GM12878 (cell line): Measurements from ENCODE around the gene IL17RC. TPM values are rescaled to one million over a fixed set of nuclear protein-coding genes. Genes with fewer than 3 reads are reported as not detected.

Experiments used
- ZNF274 ChIP-seq: IDR thresholded peaks from one replicate; pipeline ENCODE4 v1.8.0; 2011; ENCODE audit not compliant: insufficient read length, insufficient read depth
- polyA plus RNA-seq, 11 experiments: library from polyadenylated mRNA; depleted of rRNA in 4 of 11; unstranded in 6 of 11; stranded (reverse) in 5 of 11; fragments of >200 nt; fragmentation: Nextera tagmentation in 4 of 11; fragmentation: Illumina TruSeq in 1 of 11; extraction: Ambion mirVana in 4 of 11; extraction: Trizol in 1 of 11; gene quantifications; 1 replicate in 1 of 11; 2 replicates in 10 of 11; pipeline versions ENCODE4 v1.2.1 to v1.2.3, GENCODE V29; 2011 to 2016; ENCODE audit warnings: inconsistent platforms in 2 of 11, missing spikeins in 2 of 11, low read depth in 1 of 11
- total RNA-seq, 4 experiments: library from RNA; depleted of rRNA in 3 of 4; stranded (reverse); fragments of >200 nt in 3 of 4; fragmentation: Illumina TruSeq in 1 of 4; extraction: Trizol in 1 of 4; gene quantifications; 2 replicates each; pipeline versions ENCODE4 v1.2.1 to v1.2.3, GENCODE V29; 2013 to 2021
- TF ChIP-seq, protein P1 (sequence below): fragments of 450-650 bp; IDR thresholded peaks from 2 replicates; pipeline ENCODE4 v1.6.1; 2016; ENCODE audit warnings: mild to moderate bottlenecking, moderate library complexity, borderline replicate concordance
- TF ChIP-seq, protein P2 (sequence below): fragments of 450-650 bp; conservative IDR thresholded peaks from 2 replicates; pipeline ENCODE4 v1.6.1; 2017; ENCODE audit warnings: mild to moderate bottlenecking, moderate library complexity
- TF ChIP-seq, protein P3 (sequence below): fragments of 450-650 bp; formaldehyde crosslinking; IDR thresholded peaks from 2 replicates; pipeline ENCODE4 v1.4.0; 2022; ENCODE audit warnings: mild to moderate bottlenecking, moderate library complexity

The IL17RC gene
- total and polyA plus RNA-seq, 10 of the 15 experiments (the other 5 are each of a cell fraction or from before 2014, with no cell fraction given), result 0.07 to 4.4 (median 0.34) TPM; not detected in 3

DNA sequence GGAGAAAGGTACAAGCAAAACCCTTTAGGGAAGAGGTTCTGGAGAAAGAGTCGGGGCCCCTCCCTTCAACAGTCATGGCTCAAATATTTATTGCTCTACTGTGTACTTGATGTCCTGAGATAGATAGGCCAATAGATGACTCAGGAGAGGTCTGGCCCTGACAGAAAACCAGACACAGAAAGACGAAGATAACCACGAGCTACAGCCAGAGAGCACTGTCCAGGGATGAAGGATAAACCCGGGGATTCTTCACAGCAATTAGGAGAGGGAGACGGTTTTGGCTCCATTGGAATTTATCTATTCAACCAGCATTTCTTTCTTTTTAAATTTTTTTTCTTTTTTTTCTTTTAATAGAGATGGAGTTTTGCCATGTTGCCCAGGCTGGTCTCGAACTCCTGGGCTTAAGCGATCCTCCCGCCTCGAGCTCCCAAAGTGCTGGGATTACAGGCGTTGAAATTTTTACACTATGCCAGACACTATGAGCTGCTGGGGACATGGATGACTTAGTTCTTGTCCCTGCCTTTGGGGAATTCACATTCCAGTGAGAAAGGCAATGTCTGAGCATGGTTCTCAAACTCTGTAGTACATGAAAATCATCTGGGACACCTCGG lies 32.2 kb upstream of the IL17RC start (continued):
- TF ChIP-seq, protein P1, sequence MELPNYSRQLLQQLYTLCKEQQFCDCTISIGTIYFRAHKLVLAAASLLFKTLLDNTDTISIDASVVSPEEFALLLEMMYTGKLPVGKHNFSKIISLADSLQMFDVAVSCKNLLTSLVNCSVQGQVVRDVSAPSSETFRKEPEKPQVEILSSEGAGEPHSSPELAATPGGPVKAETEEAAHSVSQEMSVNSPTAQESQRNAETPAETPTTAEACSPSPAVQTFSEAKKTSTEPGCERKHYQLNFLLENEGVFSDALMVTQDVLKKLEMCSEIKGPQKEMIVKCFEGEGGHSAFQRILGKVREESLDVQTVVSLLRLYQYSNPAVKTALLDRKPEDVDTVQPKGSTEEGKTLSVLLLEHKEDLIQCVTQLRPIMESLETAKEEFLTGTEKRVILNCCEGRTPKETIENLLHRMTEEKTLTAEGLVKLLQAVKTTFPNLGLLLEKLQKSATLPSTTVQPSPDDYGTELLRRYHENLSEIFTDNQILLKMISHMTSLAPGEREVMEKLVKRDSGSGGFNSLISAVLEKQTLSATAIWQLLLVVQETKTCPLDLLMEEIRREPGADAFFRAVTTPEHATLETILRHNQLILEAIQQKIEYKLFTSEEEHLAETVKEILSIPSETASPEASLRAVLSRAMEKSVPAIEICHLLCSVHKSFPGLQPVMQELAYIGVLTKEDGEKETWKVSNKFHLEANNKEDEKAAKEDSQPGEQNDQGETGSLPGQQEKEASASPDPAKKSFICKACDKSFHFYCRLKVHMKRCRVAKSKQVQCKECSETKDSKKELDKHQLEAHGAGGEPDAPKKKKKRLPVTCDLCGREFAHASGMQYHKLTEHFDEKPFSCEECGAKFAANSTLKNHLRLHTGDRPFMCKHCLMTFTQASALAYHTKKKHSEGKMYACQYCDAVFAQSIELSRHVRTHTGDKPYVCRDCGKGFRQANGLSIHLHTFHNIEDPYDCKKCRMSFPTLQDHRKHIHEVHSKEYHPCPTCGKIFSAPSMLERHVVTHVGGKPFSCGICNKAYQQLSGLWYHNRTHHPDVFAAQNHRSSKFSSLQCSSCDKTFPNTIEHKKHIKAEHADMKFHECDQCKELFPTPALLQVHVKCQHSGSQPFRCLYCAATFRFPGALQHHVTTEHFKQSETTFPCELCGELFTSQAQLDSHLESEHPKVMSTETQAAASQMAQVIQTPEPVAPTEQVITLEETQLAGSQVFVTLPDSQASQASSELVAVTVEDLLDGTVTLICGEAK, result no peak
- TF ChIP-seq ZNF274, result no peak
- TF ChIP-seq, protein P2, sequence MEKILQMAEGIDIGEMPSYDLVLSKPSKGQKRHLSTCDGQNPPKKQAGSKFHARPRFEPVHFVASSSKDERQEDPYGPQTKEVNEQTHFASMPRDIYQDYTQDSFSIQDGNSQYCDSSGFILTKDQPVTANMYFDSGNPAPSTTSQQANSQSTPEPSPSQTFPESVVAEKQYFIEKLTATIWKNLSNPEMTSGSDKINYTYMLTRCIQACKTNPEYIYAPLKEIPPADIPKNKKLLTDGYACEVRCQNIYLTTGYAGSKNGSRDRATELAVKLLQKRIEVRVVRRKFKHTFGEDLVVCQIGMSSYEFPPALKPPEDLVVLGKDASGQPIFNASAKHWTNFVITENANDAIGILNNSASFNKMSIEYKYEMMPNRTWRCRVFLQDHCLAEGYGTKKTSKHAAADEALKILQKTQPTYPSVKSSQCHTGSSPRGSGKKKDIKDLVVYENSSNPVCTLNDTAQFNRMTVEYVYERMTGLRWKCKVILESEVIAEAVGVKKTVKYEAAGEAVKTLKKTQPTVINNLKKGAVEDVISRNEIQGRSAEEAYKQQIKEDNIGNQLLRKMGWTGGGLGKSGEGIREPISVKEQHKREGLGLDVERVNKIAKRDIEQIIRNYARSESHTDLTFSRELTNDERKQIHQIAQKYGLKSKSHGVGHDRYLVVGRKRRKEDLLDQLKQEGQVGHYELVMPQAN, result no peak
- TF ChIP-seq, protein P3, sequence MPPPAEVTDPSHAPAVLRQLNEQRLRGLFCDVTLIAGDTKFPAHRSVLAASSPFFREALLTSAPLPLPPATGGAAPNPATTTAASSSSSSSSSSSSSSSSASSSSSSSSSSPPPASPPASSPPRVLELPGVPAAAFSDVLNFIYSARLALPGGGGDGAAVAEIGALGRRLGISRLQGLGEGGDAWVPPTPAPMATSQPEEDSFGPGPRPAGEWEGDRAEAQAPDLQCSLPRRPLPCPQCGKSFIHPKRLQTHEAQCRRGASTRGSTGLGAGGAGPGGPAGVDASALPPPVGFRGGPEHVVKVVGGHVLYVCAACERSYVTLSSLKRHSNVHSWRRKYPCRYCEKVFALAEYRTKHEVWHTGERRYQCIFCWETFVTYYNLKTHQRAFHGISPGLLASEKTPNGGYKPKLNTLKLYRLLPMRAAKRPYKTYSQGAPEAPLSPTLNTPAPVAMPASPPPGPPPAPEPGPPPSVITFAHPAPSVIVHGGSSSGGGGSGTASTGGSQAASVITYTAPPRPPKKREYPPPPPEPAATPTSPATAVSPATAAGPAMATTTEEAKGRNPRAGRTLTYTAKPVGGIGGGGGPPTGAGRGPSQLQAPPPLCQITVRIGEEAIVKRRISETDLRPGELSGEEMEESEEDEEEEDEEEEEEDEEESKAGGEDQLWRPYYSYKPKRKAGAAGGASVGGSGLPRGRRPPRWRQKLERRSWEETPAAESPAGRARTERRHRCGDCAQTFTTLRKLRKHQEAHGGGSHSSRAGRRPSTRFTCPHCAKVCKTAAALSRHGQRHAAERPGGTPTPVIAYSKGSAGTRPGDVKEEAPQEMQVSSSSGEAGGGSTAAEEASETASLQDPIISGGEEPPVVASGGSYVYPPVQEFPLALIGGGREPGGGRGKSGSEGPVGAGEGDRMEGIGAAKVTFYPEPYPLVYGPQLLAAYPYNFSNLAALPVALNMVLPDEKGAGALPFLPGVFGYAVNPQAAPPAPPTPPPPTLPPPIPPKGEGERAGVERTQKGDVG (CRISPR knock-in tag), result no peak
